NCI-H1694 treated with DMSO at 0.1 percent for 48 hours (cell line): ENCODE results near the gene CTNND2.

Experiments
- DNase-seq: peaks from one replicate; lab custom pipeline; 2025; lab: John Stamatoyannopoulos, UW

The CTNND2 gene

GRCh38 chr5:10985091-10985720, 919.0 kb downstream of the CTNND2 start:
- DNase-seq, result no peak

- DNase-seq, result no peak
Observed at GRCh38 chr5:10984021-10984715, 920.1 kb downstream of the CTNND2 start.

GRCh38 chr5:10982626-10983025, 921.6 kb downstream of the CTNND2 start:
- no peak for DNase-seq

- no peak for DNase-seq
Observed at GRCh38 chr5:10981932-10982331, 922.3 kb downstream of the CTNND2 start.

- DNase-seq, result no peak
Observed at GRCh38 chr5:10977011-10977410, 927.2 kb downstream of the CTNND2 start.

GRCh38 chr5:10975945-10976344, 928.3 kb downstream of the CTNND2 start:
- no peak for DNase-seq

- no peak for DNase-seq
Observed at GRCh38 chr5:10974850-10975249, 929.4 kb downstream of the CTNND2 start.

GRCh38 chr5:10973316-10973715, 930.9 kb downstream of the CTNND2 start:
- DNase-seq, result no peak

GRCh38 chr5:10969684-10970180, 934.5 kb downstream of the CTNND2 start:
- DNase-seq, result no peak

- DNase-seq, result no peak
Observed at GRCh38 chr5:10964806-10965205, 939.4 kb downstream of the CTNND2 start.

GRCh38 chr5:10958728-10959127, 945.5 kb downstream of the CTNND2 start:
- no peak for DNase-seq

- DNase-seq, result no peak
Observed at GRCh38 chr5:10949856-10950630, 954.2 kb downstream of the CTNND2 start.

- no peak for DNase-seq
Observed at GRCh38 chr5:10946050-10946449, 958.2 kb downstream of the CTNND2 start.

- DNase-seq, result no peak
Observed at GRCh38 chr5:10941900-10942299, 962.3 kb downstream of the CTNND2 start.

- DNase-seq, result no peak
Observed at GRCh38 chr5:10936081-10936855, 968.0 kb downstream of the CTNND2 start.

- DNase-seq, result peak; percentile 71
Observed at GRCh38 chr5:10935536-10935935, 968.7 kb downstream of the CTNND2 start.

- peak; percentile 54 for DNase-seq
Observed at GRCh38 chr5:10934783-10935355, 969.4 kb downstream of the CTNND2 start.

- DNase-seq, result peak; percentile 35
Observed at GRCh38 chr5:10933121-10933520, 971.1 kb downstream of the CTNND2 start.

GRCh38 chr5:10932426-10932825, 971.8 kb downstream of the CTNND2 start:
- no peak for DNase-seq

GRCh38 chr5:10927608-10928007, 976.6 kb downstream of the CTNND2 start:
- DNase-seq, result no peak

GRCh38 chr5:10923310-10923709, 980.9 kb downstream of the CTNND2 start:
- no peak for DNase-seq
